DND-41 (cell line): ENCODE data around the gene KSR1.

ENCODE experiments used
- ATAC-seq: fragments of 200-7000 bp; cut with Tn5 transposase; 3 replicates; pipeline ENCODE4 v1.9.1; 2021; ENCODE audit warnings: low read depth; ENCODE audit not compliant: insufficient read depth
- DNase-seq: peaks from one replicate; pipeline ENCODE4 v3.0.0-alpha.2; 2020
- H2AFZ ChIP-seq: 2 replicates; pipeline ENCODE4 v1.6.0; 2012; ENCODE audit warnings: low read depth, low read length
- H3K27ac ChIP-seq: 2 replicates; pipeline ENCODE4 v1.5.1; 2012; ENCODE audit warnings: low read length, inconsistent platforms
- H3K27me3 ChIP-seq: fragments of 200-600 bp; sonication (generic); 2 replicates; pipeline ENCODE4 v1.6.0; 2012; ENCODE audit warnings: low read length, mild to moderate bottlenecking, inconsistent platforms; ENCODE audit not compliant: insufficient read depth, poor library complexity
- H3K36me3 ChIP-seq: 2 replicates; pipeline ENCODE4 v1.5.1; 2012; ENCODE audit warnings: low read length, inconsistent platforms; ENCODE audit not compliant: insufficient read depth
- H3K4me1 ChIP-seq: 2 replicates; pipeline ENCODE4 v1.5.1; 2012; ENCODE audit warnings: mild to moderate bottlenecking, low read length; ENCODE audit not compliant: insufficient read depth
- H3K4me2 ChIP-seq: 2 replicates; pipeline ENCODE4 v1.6.0; 2012; ENCODE audit warnings: mild to moderate bottlenecking, moderate library complexity, low read length, inconsistent platforms; ENCODE audit not compliant: insufficient read depth
- H3K4me3 ChIP-seq, 2 experiments: fragments of 200-600 bp in 1 of 2; shearing (Covaris generic) in 1 of 2; 2 replicates each; pipeline ENCODE4 v1.5.1; 2012 to 2016; ENCODE audit warnings: inconsistent platforms in 2 of 2, low read length in 2 of 2, mild to moderate bottlenecking in 2 of 2, low read depth in 1 of 2, moderate library complexity in 1 of 2
- H3K79me2 ChIP-seq: 2 replicates; pipeline ENCODE4 v1.6.0; 2012; ENCODE audit warnings: low read length, inconsistent platforms; ENCODE audit not compliant: insufficient read depth
- H3K9ac ChIP-seq: 2 replicates; pipeline ENCODE4 v1.6.0; 2012; ENCODE audit warnings: low read depth, mild to moderate bottlenecking, inconsistent platforms, low read length, moderate library complexity
- H3K9me3 ChIP-seq: 2 replicates; pipeline ENCODE4 v1.5.1; 2012; ENCODE audit warnings: low read length, moderate library complexity, mild to moderate bottlenecking, inconsistent platforms; ENCODE audit not compliant: insufficient read depth, severe bottlenecking
- H4K20me1 ChIP-seq: 2 replicates; pipeline ENCODE4 v1.6.0; 2012; ENCODE audit warnings: low read length; ENCODE audit not compliant: insufficient read depth
- EZH2 ChIP-seq: IDR thresholded peaks from 3 replicates; pipeline ENCODE4 v1.6.1; 2012; ENCODE audit warnings: borderline replicate concordance, low read depth, mild to moderate bottlenecking, moderate library complexity, low read length, inconsistent platforms; ENCODE audit not compliant: severe bottlenecking
- TF ChIP-seq, protein P1 (sequence below): IDR thresholded peaks from 2 replicates; pipeline ENCODE4 v1.5.1; 2012; ENCODE audit warnings: borderline replicate concordance, low read length, moderate library complexity, mild to moderate bottlenecking; ENCODE audit not compliant: poor library complexity, severe bottlenecking; ENCODE audit errors: extremely low read depth

Gene KSR1

GRCh38 chr17:27414694-27415093 lies 41.6 kb upstream of the KSR1 start:
- no peaks in the 10 kb centered on the region for H3K4me1 ChIP-seq
- H3K9me3 ChIP-seq, result no peaks in the 10 kb centered on the region

GRCh38 chr17:27415120-27415795 lies 41.0 kb upstream of the KSR1 start:
- peaks cover 3% of the 10 kb centered on the region for H3K27me3 ChIP-seq
- ATAC-seq (peak; percentile 45; the same call in 1 of the 3 replicates), DNase-seq (peak; percentile 24)
- H3K9ac ChIP-seq, result no peak overlapping the region
- no peaks in the 10 kb centered on the region for H3K79me2 ChIP-seq
- no peak overlapping the region for H3K27ac ChIP-seq
- TF ChIP-seq, protein P1, sequence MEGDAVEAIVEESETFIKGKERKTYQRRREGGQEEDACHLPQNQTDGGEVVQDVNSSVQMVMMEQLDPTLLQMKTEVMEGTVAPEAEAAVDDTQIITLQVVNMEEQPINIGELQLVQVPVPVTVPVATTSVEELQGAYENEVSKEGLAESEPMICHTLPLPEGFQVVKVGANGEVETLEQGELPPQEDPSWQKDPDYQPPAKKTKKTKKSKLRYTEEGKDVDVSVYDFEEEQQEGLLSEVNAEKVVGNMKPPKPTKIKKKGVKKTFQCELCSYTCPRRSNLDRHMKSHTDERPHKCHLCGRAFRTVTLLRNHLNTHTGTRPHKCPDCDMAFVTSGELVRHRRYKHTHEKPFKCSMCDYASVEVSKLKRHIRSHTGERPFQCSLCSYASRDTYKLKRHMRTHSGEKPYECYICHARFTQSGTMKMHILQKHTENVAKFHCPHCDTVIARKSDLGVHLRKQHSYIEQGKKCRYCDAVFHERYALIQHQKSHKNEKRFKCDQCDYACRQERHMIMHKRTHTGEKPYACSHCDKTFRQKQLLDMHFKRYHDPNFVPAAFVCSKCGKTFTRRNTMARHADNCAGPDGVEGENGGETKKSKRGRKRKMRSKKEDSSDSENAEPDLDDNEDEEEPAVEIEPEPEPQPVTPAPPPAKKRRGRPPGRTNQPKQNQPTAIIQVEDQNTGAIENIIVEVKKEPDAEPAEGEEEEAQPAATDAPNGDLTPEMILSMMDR, result no peak
- TF ChIP-seq EZH2, result no peak
- no peaks in the 10 kb centered on the region for H3K4me1 ChIP-seq
- no peaks in the 10 kb centered on the region for H4K20me1 ChIP-seq
- H2AFZ ChIP-seq, result no peak overlapping the region
- H3K9me3 ChIP-seq, result no peaks in the 10 kb centered on the region
- H3K36me3 ChIP-seq, result no peaks in the 10 kb centered on the region
- H3K4me3 ChIP-seq, result no peak overlapping the region
- H3K4me2 ChIP-seq, result no peak overlapping the region

More at GRCh38 chr17:27414694-27415093, 41.6 kb upstream of the KSR1 start:
- Histone ChIP-seq H3K27ac (no peak overlapping the region), H3K36me3 (no peaks in the 10 kb centered on the region), H3K9ac (no peak overlapping the region), H3K27me3 (peaks cover 3% of the 10 kb centered on the region), H3K4me3 (no peak overlapping the region), H3K4me2 (no peak overlapping the region), H2AFZ (no peak overlapping the region), H4K20me1 (no peaks in the 10 kb centered on the region), H3K79me2 (no peaks in the 10 kb centered on the region)
- DNase-seq (no peak), ATAC-seq (no peak)
- TF ChIP-seq EZH2, result no peak
- TF ChIP-seq, protein P1, result no peak

DNA sequence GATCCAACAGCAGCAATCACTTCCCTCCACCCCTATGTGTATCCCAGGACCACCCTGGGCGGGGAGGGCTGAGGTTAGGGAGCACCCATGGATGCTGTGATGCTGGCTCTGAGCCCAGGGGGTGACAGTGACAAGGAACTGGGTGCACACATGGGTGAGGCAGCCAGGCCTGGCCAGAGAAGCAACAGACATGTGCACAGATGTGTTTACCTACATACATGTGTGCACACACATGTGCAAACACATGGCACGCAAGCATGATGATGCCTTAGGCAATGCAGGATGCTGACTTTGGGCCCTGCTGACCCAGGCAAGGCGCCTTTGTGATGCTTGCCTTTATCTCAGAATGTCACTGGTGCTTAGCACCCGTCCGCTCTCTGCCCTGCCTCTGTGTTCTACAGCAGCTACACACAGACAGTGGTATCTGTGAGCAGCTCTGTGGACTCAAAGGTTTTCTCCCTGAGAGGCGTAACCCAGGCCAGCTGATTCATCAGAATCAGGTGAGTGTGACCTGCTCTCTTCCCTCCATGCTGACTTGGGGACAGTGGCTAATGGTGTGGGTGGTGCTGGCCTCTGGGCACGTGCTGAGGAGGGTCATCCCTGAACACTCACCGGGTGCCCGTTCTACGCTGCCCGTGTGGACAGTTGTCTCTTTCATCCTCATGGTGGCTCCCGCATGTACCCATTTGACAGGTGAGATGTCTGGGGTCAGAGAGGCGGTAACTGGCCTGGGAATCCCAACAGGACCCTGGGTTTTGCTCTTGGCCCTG lies 38.5 kb upstream of the KSR1 start:
- H3K27me3 ChIP-seq, result peaks cover 6% of the 10 kb centered on the region
- no peak for TF ChIP-seq EZH2
- TF ChIP-seq, protein P1, result no peak
- no peaks in the 10 kb centered on the region for H3K9me3 ChIP-seq
- no peak for DNase-seq
- H3K9ac ChIP-seq, result no peak overlapping the region
- no peak for ATAC-seq
- no peaks in the 10 kb centered on the region for H3K79me2 ChIP-seq
- H2AFZ ChIP-seq, result no peak overlapping the region
- no peaks in the 10 kb centered on the region for H3K4me1 ChIP-seq
- H3K4me2 ChIP-seq, result no peak overlapping the region
- no peak overlapping the region for H3K4me3 ChIP-seq
- no peak overlapping the region for H3K27ac ChIP-seq
- H3K36me3 ChIP-seq, result no peaks in the 10 kb centered on the region
- H4K20me1 ChIP-seq, result no peaks in the 10 kb centered on the region
